ENCODE results near the gene ACCS. TPM values are rescaled to one million over a fixed set of nuclear protein-coding genes. Genes with fewer than 3 reads are reported as not detected.

ACCS gene
- polyA plus RNA-seq, 1 donor from 2014 or later: not detected

DNA sequence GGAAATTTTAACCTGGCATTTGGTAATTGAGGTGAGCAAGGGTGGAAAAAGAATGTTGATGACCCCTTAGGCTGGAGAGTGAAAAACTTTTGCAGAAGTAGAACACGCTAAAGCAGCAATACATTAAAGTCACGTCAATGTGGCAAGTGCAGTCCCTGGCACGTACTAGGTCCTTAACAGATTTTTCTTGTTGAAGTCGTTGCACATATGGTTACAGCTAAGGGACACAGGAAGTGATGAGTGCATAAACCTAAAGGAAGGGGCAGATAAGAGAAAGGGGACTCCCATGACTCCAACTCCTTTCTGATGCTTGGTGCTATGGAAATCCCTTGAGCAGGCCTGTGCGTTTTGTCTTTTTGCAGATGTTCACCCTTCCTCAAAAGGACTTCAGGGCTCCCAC, 1.2 kb downstream of the ACCS start:
- Histone ChIP-seq H3K27ac (ENCODE audit: low read length) (no peak overlapping the region), H2AFZ (ENCODE audit: low read depth, low read length) (no peak overlapping the region), H3K9ac (ENCODE audit: low read length) (no peak overlapping the region), H3K4me2 (ENCODE audit: low read length) (no peak overlapping the region), H3K27me3 (ENCODE audit: insufficient read depth, low read depth, low read length) (peaks cover 13% of the 10 kb centered on the region), H3K9me2 (ENCODE audit: insufficient read depth, low read length) (no peaks in the 10 kb centered on the region), H4K20me1 (ENCODE audit: insufficient read depth) (no peaks in the 10 kb centered on the region), H3K4me3 (ENCODE audit: low read length) (no peak overlapping the region), H3K79me2 (replicated peaks; ENCODE audit: insufficient read depth, low read length) (no peaks in the 10 kb centered on the region), H3F3A (ENCODE audit: insufficient read depth, low read length, poor library complexity, severe bottlenecking) (no peaks in the 10 kb centered on the region), H3K9me3 (ENCODE audit: low read length) (no peaks in the 10 kb centered on the region), H3K36me3 (ENCODE audit: insufficient read depth, low read length) (no peaks in the 10 kb centered on the region)
- TF ChIP-seq MXI1 (conservative IDR thresholded peaks at IDR 0.05; ENCODE audit: poor library complexity, severe bottlenecking) (no peak), EZH2 (IDR thresholded peaks at IDR 0.05; ENCODE audit: borderline replicate concordance, insufficient read depth, low read length, poor library complexity, severe bottlenecking) (no peak), TAF1 (IDR thresholded peaks at IDR 0.05; ENCODE audit: low read depth) (no peak), SMC3 (conservative IDR thresholded peaks at IDR 0.05; ENCODE audit: poor library complexity) (no peak), RAD21 (conservative IDR thresholded peaks at IDR 0.05) (no peak), POLR2AphosphoS5 (IDR thresholded peaks at IDR 0.05) (no peak), EP300 (conservative IDR thresholded peaks at IDR 0.05; ENCODE audit: poor library complexity, severe bottlenecking) (no peak)
- TF ChIP-seq, protein P1, sequence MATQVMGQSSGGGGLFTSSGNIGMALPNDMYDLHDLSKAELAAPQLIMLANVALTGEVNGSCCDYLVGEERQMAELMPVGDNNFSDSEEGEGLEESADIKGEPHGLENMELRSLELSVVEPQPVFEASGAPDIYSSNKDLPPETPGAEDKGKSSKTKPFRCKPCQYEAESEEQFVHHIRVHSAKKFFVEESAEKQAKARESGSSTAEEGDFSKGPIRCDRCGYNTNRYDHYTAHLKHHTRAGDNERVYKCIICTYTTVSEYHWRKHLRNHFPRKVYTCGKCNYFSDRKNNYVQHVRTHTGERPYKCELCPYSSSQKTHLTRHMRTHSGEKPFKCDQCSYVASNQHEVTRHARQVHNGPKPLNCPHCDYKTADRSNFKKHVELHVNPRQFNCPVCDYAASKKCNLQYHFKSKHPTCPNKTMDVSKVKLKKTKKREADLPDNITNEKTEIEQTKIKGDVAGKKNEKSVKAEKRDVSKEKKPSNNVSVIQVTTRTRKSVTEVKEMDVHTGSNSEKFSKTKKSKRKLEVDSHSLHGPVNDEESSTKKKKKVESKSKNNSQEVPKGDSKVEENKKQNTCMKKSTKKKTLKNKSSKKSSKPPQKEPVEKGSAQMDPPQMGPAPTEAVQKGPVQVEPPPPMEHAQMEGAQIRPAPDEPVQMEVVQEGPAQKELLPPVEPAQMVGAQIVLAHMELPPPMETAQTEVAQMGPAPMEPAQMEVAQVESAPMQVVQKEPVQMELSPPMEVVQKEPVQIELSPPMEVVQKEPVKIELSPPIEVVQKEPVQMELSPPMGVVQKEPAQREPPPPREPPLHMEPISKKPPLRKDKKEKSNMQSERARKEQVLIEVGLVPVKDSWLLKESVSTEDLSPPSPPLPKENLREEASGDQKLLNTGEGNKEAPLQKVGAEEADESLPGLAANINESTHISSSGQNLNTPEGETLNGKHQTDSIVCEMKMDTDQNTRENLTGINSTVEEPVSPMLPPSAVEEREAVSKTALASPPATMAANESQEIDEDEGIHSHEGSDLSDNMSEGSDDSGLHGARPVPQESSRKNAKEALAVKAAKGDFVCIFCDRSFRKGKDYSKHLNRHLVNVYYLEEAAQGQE (IDR thresholded peaks at IDR 0.05; ENCODE audit: borderline replicate concordance): no peak
- TF ChIP-seq, protein P2, sequence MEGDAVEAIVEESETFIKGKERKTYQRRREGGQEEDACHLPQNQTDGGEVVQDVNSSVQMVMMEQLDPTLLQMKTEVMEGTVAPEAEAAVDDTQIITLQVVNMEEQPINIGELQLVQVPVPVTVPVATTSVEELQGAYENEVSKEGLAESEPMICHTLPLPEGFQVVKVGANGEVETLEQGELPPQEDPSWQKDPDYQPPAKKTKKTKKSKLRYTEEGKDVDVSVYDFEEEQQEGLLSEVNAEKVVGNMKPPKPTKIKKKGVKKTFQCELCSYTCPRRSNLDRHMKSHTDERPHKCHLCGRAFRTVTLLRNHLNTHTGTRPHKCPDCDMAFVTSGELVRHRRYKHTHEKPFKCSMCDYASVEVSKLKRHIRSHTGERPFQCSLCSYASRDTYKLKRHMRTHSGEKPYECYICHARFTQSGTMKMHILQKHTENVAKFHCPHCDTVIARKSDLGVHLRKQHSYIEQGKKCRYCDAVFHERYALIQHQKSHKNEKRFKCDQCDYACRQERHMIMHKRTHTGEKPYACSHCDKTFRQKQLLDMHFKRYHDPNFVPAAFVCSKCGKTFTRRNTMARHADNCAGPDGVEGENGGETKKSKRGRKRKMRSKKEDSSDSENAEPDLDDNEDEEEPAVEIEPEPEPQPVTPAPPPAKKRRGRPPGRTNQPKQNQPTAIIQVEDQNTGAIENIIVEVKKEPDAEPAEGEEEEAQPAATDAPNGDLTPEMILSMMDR (IDR thresholded peaks at IDR 0.05; ENCODE audit: poor library complexity, severe bottlenecking): no peak

DNA sequence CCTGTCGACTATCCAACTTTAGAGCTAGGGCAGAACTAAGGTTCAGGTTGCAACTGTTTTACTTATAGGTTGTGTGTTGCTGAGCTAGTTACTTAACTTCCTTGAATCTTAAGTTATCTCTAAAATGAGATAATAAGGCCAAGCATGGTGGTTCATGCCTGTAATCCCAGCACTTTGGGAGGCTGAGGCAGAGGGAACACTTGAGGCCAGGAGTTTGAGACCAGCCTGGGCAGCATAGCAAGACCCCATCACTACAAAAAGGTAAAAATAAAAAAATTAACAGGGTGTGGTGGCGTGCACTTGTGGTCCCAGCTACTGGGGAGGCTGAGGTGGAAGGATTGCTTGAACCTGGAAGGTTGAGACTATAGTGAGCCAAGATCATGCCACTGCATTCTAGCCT, 2.1 kb downstream of the ACCS start:
- Histone ChIP-seq H3K4me2 (ENCODE audit: low read length) (no peak overlapping the region), H3K4me3 (ENCODE audit: low read length) (no peak overlapping the region)

More for the DNA sequence above, 2.1 kb downstream of the ACCS start:
- H2AFZ ChIP-seq (ENCODE audit: low read depth, low read length): no peak overlapping the region
- TF ChIP-seq POLR2AphosphoS5 (IDR thresholded peaks at IDR 0.05) (no peak), SMC3 (conservative IDR thresholded peaks at IDR 0.05; ENCODE audit: poor library complexity) (no peak), EZH2 (IDR thresholded peaks at IDR 0.05; ENCODE audit: borderline replicate concordance, insufficient read depth, low read length, poor library complexity, severe bottlenecking) (no peak), RAD21 (conservative IDR thresholded peaks at IDR 0.05) (no peak), EP300 (conservative IDR thresholded peaks at IDR 0.05; ENCODE audit: poor library complexity, severe bottlenecking) (no peak), MXI1 (conservative IDR thresholded peaks at IDR 0.05; ENCODE audit: poor library complexity, severe bottlenecking) (no peak), TAF1 (IDR thresholded peaks at IDR 0.05; ENCODE audit: low read depth) (no peak)
- TF ChIP-seq, protein P1 (IDR thresholded peaks at IDR 0.05; ENCODE audit: borderline replicate concordance): no peak
- TF ChIP-seq, protein P2 (IDR thresholded peaks at IDR 0.05; ENCODE audit: poor library complexity, severe bottlenecking): no peak
- H3K36me3 ChIP-seq (ENCODE audit: insufficient read depth, low read length): no peaks in the 10 kb centered on the region
- no peaks in the 10 kb centered on the region for H3K9me2 ChIP-seq (ENCODE audit: insufficient read depth, low read length)
- no peaks in the 10 kb centered on the region for H4K20me1 ChIP-seq (ENCODE audit: insufficient read depth)
- H3K27me3 ChIP-seq (ENCODE audit: insufficient read depth, low read depth, low read length): peaks cover 13% of the 10 kb centered on the region
- no peak overlapping the region for H3K27ac ChIP-seq (ENCODE audit: low read length)
- no peaks in the 10 kb centered on the region for H3K9me3 ChIP-seq (ENCODE audit: low read length)
- no peaks in the 10 kb centered on the region for H3K79me2 ChIP-seq (replicated peaks; ENCODE audit: insufficient read depth, low read length)
- no peak overlapping the region for H3K9ac ChIP-seq (ENCODE audit: low read length)
- H3F3A ChIP-seq (ENCODE audit: insufficient read depth, low read length, poor library complexity, severe bottlenecking): no peaks in the 10 kb centered on the region

Data from neural cell (in vitro differentiated cells).